ENCODE results near the gene RSBN1. TPM values are rescaled to one million over a fixed set of nuclear protein-coding genes. Genes with fewer than 3 reads are reported as not detected.

Gene RSBN1
- total and polyA plus RNA-seq, 9 of the 15 experiments (the other 6 are each of a cell fraction or from before 2014, with no cell fraction given) = 4.5 to 24.3 (median 13.0) TPM

GRCh38 chr1:113714606-113715269 is 97.5 kb downstream of the RSBN1 start:
- no peak overlapping the region for H3K4me2 ChIP-seq (ENCODE audit: insufficient read depth, low read length)
- WGBS (ENCODE audit: insufficient coverage, low coverage, missing lambda C conversion rate) = 76% methylated on average over 3 of the region's 3 CpGs
- H3K27ac ChIP-seq (ENCODE audit: extremely low read depth, low read depth, low read length) = no peak overlapping the region
- peaks cover 39% of the 10 kb centered on the region; the same call in 2 of the 3 replicates for H3K36me3 ChIP-seq (ENCODE audit: control insufficient read depth, insufficient read depth, low read length)
- no peaks in the 10 kb centered on the region for H3K4me1 ChIP-seq (replicated peaks in 1 of 2; ENCODE audit: control insufficient read depth in 2 of 2, insufficient read depth in 2 of 2, low read length in 2 of 2)
- FAIRE-seq = no peak
- no peak overlapping the region for H3K9ac ChIP-seq (ENCODE audit: insufficient read depth in 1 of 2, low read depth in 2 of 2, low read length in 2 of 2)
- intact Hi-C loops (cut with micrococcal nuclease) (no loop called here), in situ Hi-C loops (cut with MboI) (no loop called here)
- no peak overlapping the region for H2AFZ ChIP-seq (ENCODE audit: low read depth, low read length)
- H3K9me1 ChIP-seq (ENCODE audit: control insufficient read depth, insufficient read depth, low read length) = no peaks in the 10 kb centered on the region
- TF ChIP-seq, protein P1, sequence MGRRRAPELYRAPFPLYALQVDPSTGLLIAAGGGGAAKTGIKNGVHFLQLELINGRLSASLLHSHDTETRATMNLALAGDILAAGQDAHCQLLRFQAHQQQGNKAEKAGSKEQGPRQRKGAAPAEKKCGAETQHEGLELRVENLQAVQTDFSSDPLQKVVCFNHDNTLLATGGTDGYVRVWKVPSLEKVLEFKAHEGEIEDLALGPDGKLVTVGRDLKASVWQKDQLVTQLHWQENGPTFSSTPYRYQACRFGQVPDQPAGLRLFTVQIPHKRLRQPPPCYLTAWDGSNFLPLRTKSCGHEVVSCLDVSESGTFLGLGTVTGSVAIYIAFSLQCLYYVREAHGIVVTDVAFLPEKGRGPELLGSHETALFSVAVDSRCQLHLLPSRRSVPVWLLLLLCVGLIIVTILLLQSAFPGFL (CRISPR knock-in tag; IDR thresholded peaks at IDR 0.05) = no peak
- TF ChIP-seq ZBTB8A (IDR thresholded peaks at IDR 0.05; ENCODE audit: partially characterized antibody) (no peak), C11orf30 (IDR thresholded peaks at IDR 0.05; ENCODE audit: low read depth) (no peak), CTCF (IDR thresholded peaks at IDR 0.05 in 2 of 3, conservative IDR thresholded peaks at IDR 0.05 in 1 of 3; ENCODE audit: insufficient read depth in 2 of 3, low read depth in 1 of 3, low read length in 3 of 3) (peak in 2 of 3 experiments; percentile 17 to 24; a peak in 2 of 6 replicates), STAT6 (CRISPR knock-in tag; IDR thresholded peaks at IDR 0.05) (no peak), RAD21 (CRISPR knock-in tag; conservative IDR thresholded peaks at IDR 0.05 in 1 of 2, IDR thresholded peaks at IDR 0.05 in 1 of 2) (peak in 1 of 2 experiments; percentile 45; a peak in 2 of 4 replicates)
- no peaks in the 10 kb centered on the region for H3K27me3 ChIP-seq (ENCODE audit: control insufficient read depth in 2 of 2, insufficient read depth in 2 of 2, low read length in 2 of 2)
- no peaks in the 10 kb centered on the region for H4K20me1 ChIP-seq (replicated peaks; ENCODE audit: control insufficient read depth, insufficient read depth, low read length)
- H3K9me3 ChIP-seq (replicated peaks; ENCODE audit: control insufficient read depth, insufficient read depth, low read depth, low read length) = peaks cover 6% of the 10 kb centered on the region
- peak; percentile 29; the same call in 1 of the 3 replicates for ATAC-seq
- H3K79me2 ChIP-seq (ENCODE audit: control insufficient read depth, insufficient read depth, low read length) = no peaks in the 10 kb centered on the region
- CTCF ChIA-PET (ENCODE audit: low intra/inter-chr PET ratio) = no interaction called here
- no TSS peak for BruUV-seq (replicated peaks)
- POLR2A ChIA-PET = interaction anchor here (0.6 kb wide), 1 partner anchor 858 kb away, joined by 3 read pairs; no protein-coding TSS in a partner anchor
- no peak overlapping the region for H3K4me3 ChIP-seq
- DNase-seq (ENCODE audit: extremely low read depth in 1 of 4, low spot score in 3 of 4) = no peak
